NCI-H1048 (cell line): Measurements from ENCODE around the gene MUCL1.

ENCODE experiments used
- DNase-seq: peaks from one replicate; lab custom pipeline; 2025; lab: John Stamatoyannopoulos, UW

The MUCL1 gene

GRCh38 chr12:54891717-54892478 is 37.6 kb downstream of the MUCL1 start:
- no peak for DNase-seq
